Right cardiac atrium (tissue), 5 donors: ENCODE results near the gene USP48. TPM values are rescaled to one million over a fixed set of nuclear protein-coding genes. Genes with fewer than 3 reads are reported as not detected.
"Not testable (repeated sequence)": the region's sequence is repeated elsewhere in the genome, so short reads cannot be mapped to it uniquely, and the experiment has no call there.

Experiments
- ATAC-seq, 2 donors: fragments of 200-7000 bp; cut with Tn5 transposase; one replicate each; pipeline versions ENCODE4 v1.8.0 to v1.9.1; 2020; ENCODE audit warnings: moderate library complexity in 2 of 2, mild to moderate bottlenecking in 1 of 2
- DNase-seq, 3 donors: peaks; one replicate each; pipeline ENCODE4 v3.0.0-alpha.2; 2020
- H3K27ac ChIP-seq: one replicate; pipeline ENCODE4 v1.5.1; 2013; ENCODE audit warnings: mild to moderate bottlenecking, low read length, control low read depth, moderate library complexity
- H3K27me3 ChIP-seq: one replicate; pipeline ENCODE4 v1.6.1; 2013; ENCODE audit not compliant: control insufficient read depth, insufficient read depth
- H3K4me1 ChIP-seq: one replicate; pipeline ENCODE4 v1.6.1; 2013; ENCODE audit warnings: low read length; ENCODE audit not compliant: control insufficient read depth, insufficient read depth
- H3K4me3 ChIP-seq: one replicate; pipeline ENCODE4 v1.5.1; 2013; ENCODE audit warnings: low read length, control low read depth
- H3K9me3 ChIP-seq: one replicate; pipeline ENCODE4 v1.6.1; 2013; ENCODE audit warnings: low read length; ENCODE audit not compliant: control insufficient read depth
- WGBS: extraction: QIAGEN DNeasy Blood & Tissue Kit; methylation state at CpG from one replicate; pipeline ENCODE4 v1.1.7; 2013; 5-methylcytosine and 5-hydroxymethylcytosine counted together
- intact Hi-C, 4 donors: fragments of 100-400 bp; cut with DNase I; formaldehyde crosslinking; loops; one replicate each; pipeline versions ENCODE4 v1.11.0 to v1.14.0; 2022 to 2023
- long read RNA-seq, 4 donors: library from polyadenylated mRNA; unstranded; transcript quantifications; one replicate each; pipeline ENCODE4 v2.0.0, GENCODE V29; 2020 to 2021
- polyA plus RNA-seq: library from polyadenylated mRNA; stranded (reverse); fragments of 200-250 nt; gene quantifications from one replicate; pipeline ENCODE4 v1.2.3, GENCODE V29; 2013
- total RNA-seq, 4 donors: library from RNA; stranded (reverse); fragmentation: NEBNext Ultra II Directional; extraction: Animal tissue kit (Norgen Biotek cat#: 25700); gene quantifications; one replicate each; pipeline ENCODE4 v1.2.1, GENCODE V29; 2021
- donor health status: healthy with polysubstance abuse.
- donor health status: DM: no; HTN: yes; CAD: no.
- donor health status: DM: no; HTN: no; CAD: no.
- donor health status: DM: no; HTN: yes; CAD: no; lungs with severe emphysema.
- donor health status: DM: yes; HTN: yes; CAD: no.

USP48 gene, protein sequence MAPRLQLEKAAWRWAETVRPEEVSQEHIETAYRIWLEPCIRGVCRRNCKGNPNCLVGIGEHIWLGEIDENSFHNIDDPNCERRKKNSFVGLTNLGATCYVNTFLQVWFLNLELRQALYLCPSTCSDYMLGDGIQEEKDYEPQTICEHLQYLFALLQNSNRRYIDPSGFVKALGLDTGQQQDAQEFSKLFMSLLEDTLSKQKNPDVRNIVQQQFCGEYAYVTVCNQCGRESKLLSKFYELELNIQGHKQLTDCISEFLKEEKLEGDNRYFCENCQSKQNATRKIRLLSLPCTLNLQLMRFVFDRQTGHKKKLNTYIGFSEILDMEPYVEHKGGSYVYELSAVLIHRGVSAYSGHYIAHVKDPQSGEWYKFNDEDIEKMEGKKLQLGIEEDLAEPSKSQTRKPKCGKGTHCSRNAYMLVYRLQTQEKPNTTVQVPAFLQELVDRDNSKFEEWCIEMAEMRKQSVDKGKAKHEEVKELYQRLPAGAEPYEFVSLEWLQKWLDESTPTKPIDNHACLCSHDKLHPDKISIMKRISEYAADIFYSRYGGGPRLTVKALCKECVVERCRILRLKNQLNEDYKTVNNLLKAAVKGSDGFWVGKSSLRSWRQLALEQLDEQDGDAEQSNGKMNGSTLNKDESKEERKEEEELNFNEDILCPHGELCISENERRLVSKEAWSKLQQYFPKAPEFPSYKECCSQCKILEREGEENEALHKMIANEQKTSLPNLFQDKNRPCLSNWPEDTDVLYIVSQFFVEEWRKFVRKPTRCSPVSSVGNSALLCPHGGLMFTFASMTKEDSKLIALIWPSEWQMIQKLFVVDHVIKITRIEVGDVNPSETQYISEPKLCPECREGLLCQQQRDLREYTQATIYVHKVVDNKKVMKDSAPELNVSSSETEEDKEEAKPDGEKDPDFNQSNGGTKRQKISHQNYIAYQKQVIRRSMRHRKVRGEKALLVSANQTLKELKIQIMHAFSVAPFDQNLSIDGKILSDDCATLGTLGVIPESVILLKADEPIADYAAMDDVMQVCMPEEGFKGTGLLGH
- 10 to 100 TPM; 45.1 to 49.4 (median 46.0) TPM for total RNA-seq
- polyA plus RNA-seq: 19.9 TPM
- long read RNA-seq, donor 1, full-length matches to known transcripts: 32 of 134 reads
- long read RNA-seq, donor 1, partial matches to known transcripts: 86 of 134 reads
- long read RNA-seq, donor 1, other reads (novel, unspliced or antisense): 16 of 134 reads
- long read RNA-seq, donor 2, full-length matches to known transcripts: 11 of 24 reads
- long read RNA-seq, donor 2, partial matches to known transcripts: 4 of 24 reads
- long read RNA-seq, donor 2, other reads (novel, unspliced or antisense): 9 of 24 reads
- long read RNA-seq, donor 3, full-length matches to known transcripts: 34 of 302 reads
- long read RNA-seq, donor 3, partial matches to known transcripts: 227 of 302 reads
- long read RNA-seq, donor 3, other reads (novel, unspliced or antisense): 41 of 302 reads
- long read RNA-seq, donor 4, full-length matches to known transcripts: 13 of 25 reads
- long read RNA-seq, donor 4, partial matches to known transcripts: 5 of 25 reads
- long read RNA-seq, donor 4, other reads (novel, unspliced or antisense): 7 of 25 reads

DNA sequence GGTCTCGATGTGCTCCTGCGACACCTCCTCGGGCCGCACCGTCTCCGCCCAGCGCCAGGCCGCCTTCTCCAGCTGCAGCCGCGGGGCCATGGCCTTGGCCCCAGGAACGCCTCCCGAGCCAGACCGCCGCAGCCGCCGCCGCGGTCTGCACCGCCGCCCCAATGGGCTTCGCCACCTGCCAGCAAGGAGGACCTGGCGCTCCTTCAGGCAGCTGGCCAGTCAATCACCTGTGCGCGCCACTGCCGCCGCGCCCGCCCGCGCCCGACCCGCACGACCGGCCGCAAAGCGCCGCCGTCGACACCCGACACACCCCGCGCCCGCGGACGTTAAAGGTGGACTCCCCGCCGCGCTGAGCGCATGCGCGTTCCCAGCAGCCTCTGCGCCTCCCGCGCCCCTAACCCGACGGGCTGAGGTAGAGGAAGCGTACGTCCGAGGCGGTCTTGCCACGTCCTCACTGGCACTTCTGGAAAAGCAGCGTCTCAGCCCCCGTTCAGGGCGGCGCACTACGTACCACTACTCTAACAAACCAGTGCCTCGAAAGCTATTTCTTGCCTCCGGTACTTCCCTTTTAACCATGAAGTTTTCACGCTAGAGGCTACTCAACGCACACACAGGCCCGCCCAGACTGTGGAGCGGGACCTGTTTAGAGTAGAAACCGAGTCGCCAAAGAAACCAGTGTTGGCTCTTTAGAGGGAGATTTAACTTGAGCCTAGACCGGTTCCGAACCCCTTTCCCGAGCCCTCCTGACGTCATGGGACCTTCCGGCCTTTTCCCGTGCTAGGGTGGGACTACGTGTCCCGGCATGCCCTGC lies at the start of gene USP48:
Gene USP48, minus strand, starts transcription at position 282 of the 811 bp plus-strand sequence. Its CDS starts 192 bp downstream, at position 90.
- no peaks in the 10 kb centered on the region for H3K9me3 ChIP-seq
- peak within 1 kb of the TSS; percentile 98 for H3K27ac ChIP-seq
- ATAC-seq (peak; percentile 97 to 98), DNase-seq (peak; percentile 97 to 99 (median 99))
- H3K4me3 ChIP-seq: peak within 1 kb of the TSS; percentile 68
- H3K4me1 ChIP-seq: peaks cover 3% of the 10 kb centered on the region
- no peaks in the 10 kb centered on the region for H3K27me3 ChIP-seq
- intact Hi-C loops: no loop called here
- WGBS: under 1% methylated on average over 82 of the region's 82 CpGs

DNA sequence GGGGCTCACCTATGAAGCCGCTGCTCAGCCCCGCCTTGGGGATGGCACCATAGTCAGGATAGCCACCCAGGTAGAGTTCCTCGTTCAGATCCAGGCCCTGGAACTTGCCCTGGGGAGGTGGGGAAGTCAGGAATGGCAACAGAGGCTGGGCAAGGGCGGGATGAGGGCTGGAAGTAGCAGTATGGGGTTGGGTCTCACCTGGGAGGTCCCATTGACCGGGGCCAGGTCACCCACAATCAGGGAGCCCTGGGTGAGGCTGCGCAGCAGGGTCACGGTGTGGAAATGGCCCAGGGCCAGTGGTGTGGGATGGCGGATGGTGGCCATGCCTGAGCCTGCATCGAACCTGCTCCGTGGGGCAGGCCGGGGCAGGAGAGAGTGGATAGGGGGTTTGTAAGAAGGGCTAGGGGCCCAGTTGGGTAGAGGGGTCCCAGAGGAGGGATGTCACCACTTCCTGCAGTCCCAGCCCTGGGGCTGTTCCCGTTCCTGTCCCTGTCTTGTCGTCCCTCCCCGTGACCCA lies 48.6 kb upstream of the USP48 start:
- Histone ChIP-seq H3K27ac (no peak overlapping the region), H3K4me3 (no peak overlapping the region), H3K9me3 (no peaks in the 10 kb centered on the region), H3K4me1 (no peaks in the 10 kb centered on the region), H3K27me3 (no peaks in the 10 kb centered on the region)
- ATAC-seq (no peak), DNase-seq (peak in 1 of 3 donors; percentile 52)
- 88% methylated on average over 14 of the region's 14 CpGs for WGBS
- intact Hi-C loops: no loop called here

GRCh38 chr1:21830792-21831453 lies 48.0 kb upstream of the USP48 start:
- no peaks in the 10 kb centered on the region for H3K9me3 ChIP-seq
- intact Hi-C loops: no loop called here
- ATAC-seq: peak; percentile 4
- H3K4me1 ChIP-seq: no peaks in the 10 kb centered on the region
- WGBS: 92% methylated on average over 23 of the region's 23 CpGs
- DNase-seq: peak in 1 of 3 donors; percentile 50
- H3K4me3 ChIP-seq: no peak overlapping the region
- no peaks in the 10 kb centered on the region for H3K27me3 ChIP-seq
- H3K27ac ChIP-seq: no peak overlapping the region

DNA sequence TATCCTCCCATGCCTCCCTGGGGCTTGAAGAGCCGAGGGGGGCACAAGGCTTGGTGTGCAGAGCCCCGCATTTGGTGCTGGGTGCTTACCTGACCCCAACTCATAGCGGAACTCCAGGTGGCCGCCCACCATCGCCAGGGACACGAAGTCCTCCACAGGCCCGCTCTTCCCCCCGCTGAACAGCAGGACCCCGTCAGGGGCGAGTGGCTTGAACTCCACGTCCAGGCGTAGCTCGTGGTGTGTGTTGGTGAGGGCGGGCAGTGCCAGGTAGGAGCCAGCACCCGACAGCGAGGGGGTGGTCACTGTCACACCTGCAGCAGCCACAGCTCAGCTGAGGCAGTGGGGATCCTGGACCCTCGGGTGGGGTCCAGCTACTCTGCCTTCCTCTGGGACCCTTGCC lies 46.3 kb upstream of the USP48 start:
- Histone ChIP-seq H3K9me3 (no peaks in the 10 kb centered on the region), H3K27me3 (no peaks in the 10 kb centered on the region), H3K27ac (no peak overlapping the region), H3K4me3 (no peak overlapping the region), H3K4me1 (no peaks in the 10 kb centered on the region)
- intact Hi-C loops: no loop called here
- DNase-seq (peak in 1 of 3 donors; percentile 49), ATAC-seq (no peak)
- WGBS: 95% methylated on average over 17 of the region's 17 CpGs

DNA sequence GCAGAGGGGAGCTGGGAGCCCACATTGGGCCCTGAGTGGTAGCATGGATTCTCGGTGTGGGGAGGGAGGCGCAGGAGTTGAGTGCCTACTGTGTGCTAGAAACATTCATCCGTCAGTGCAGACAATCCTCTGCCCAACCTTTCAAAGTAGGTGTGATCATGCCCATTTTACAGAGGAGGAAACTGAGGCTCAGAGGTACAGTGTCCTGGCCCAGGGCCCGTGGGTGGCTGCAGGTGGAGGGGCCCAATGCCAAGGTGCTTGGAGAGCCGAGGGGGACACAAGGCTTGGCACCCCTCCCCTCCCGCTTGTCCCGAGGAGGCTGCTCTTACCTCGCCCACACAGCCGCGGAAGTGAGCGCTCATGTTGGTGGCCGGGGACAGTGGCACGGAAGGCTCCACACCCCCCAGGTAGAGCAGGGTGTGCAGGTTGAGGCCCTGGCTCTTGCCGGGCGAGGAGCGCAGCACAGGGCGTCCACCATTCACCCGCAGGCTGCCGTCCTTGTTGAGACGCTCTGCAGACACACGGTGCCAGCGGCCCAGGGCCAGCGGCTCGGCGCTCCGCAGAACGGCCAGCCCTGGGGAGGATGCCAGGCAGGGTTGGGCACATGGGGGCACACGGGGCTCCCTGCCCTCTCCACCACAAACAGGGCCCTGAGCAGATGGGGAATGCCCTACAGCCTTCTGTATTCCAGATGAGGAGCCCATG lies 45.7 kb upstream of the USP48 start:
- DNase-seq: peak in 1 of 3 donors; percentile 48
- ATAC-seq: peak in 1 of 2 donors; percentile 0

GRCh38 chr1:21828075-21828474 lies 45.1 kb upstream of the USP48 start:
- Histone ChIP-seq H3K4me3 (no peak overlapping the region), H3K27ac (no peak overlapping the region), H3K4me1 (no peaks in the 10 kb centered on the region), H3K9me3 (no peaks in the 10 kb centered on the region), H3K27me3 (no peaks in the 10 kb centered on the region)
- ATAC-seq (no peak), DNase-seq (peak in 1 of 3 donors; percentile 40)
- 89% methylated on average over 13 of the region's 13 CpGs for WGBS
- intact Hi-C loops: no loop called here

More for the DNA sequence above, 45.7 kb upstream of the USP48 start:
- H3K27me3 ChIP-seq: no peaks in the 10 kb centered on the region
- H3K4me3 ChIP-seq: no peak overlapping the region
- intact Hi-C loops: no loop called here
- WGBS: 89% methylated on average over 28 of the region's 28 CpGs
- H3K9me3 ChIP-seq: no peaks in the 10 kb centered on the region
- H3K4me1 ChIP-seq: no peaks in the 10 kb centered on the region
- H3K27ac ChIP-seq: no peak overlapping the region

DNA sequence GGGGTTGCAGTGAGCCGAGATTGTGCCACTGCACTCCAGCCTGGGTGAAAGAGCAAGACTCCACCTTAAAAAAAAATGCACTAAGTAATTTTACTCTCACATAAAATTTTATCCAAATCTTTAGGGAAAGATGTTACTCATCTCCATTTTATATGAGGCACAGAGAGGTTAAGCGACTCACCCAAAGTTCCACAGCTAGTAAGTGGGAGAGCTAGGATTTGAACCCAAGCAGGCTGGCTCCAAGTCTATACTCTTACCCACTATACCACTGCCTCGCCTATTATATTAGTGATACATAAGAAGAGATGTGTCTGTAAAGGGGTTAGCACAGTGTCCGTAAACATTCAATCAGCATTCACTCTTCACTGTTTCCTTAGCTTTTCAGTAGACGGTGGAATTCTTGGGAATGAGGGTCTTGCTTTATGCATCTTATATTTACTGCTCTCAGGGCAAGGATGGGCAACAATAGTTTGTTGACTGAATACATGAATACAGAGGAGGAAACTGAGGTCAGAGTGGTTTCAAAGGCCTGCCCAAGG lies 44.3 kb upstream of the USP48 start:
- Histone ChIP-seq H3K27me3 (no peaks in the 10 kb centered on the region), H3K4me3 (no peak overlapping the region), H3K27ac (no peak overlapping the region), H3K9me3 (no peaks in the 10 kb centered on the region), H3K4me1 (no peaks in the 10 kb centered on the region)
- DNase-seq (no peak), ATAC-seq (no peak)
- intact Hi-C loops: no loop called here
- WGBS: 91% methylated on average over 5 of the region's 5 CpGs

DNA sequence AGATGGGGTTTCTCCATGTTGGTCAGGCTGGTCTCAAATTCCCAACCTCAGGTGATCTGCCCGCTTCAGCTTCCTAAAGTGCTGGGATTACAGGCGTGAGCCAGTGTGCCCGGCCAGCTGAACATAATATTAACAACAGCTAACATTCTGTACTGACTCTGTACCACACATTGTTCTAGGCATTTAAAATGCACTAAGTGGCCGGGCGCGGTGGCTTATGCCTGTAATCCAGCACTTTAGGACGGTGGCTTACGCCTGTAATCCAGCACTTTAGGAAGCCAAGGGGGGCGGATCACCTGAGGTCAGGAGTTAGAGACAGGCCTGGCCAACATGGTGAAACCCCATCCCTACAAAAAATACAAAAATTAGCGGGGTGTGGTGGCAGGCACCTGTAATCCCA lies 43.7 kb upstream of the USP48 start:
- ATAC-seq, H3K4me1 ChIP-seq, H3K27me3 ChIP-seq, H3K27ac ChIP-seq, H3K4me3 ChIP-seq, intact Hi-C loops, H3K9me3 ChIP-seq: not testable (repeated sequence)
- DNase-seq: peak in 1 of 3 donors; percentile 36
- 96% methylated on average over 10 of the region's 10 CpGs for WGBS
